ENCODE data around the gene NWD2.

The NWD2 gene

GRCh38 chr4:37243722-37244582, 591 bp upstream of the NWD2 start:
- H3K4me3 ChIP-seq (ENCODE audit: low read length) = no peak overlapping the region
- no peak for TF ChIP-seq ZNF274 (IDR thresholded peaks at IDR 0.05; ENCODE audit: low read depth, low read length)

- TF ChIP-seq ZNF274 (IDR thresholded peaks at IDR 0.05; ENCODE audit: low read depth, low read length) = no peak
- no peak overlapping the region for H3K4me3 ChIP-seq (ENCODE audit: low read length)
Measured at GRCh38 chr4:37245391-37245954, 930 bp downstream of the NWD2 start.

- TF ChIP-seq ZNF274 (IDR thresholded peaks at IDR 0.05; ENCODE audit: low read depth, low read length) = no peak
- no peak overlapping the region for H3K4me3 ChIP-seq (ENCODE audit: low read length)
Measured at GRCh38 chr4:37246891-37247290, 2.3 kb downstream of the NWD2 start.

GRCh38 chr4:37258221-37258620, 13.7 kb downstream of the NWD2 start:
- TF ChIP-seq ZNF274 (IDR thresholded peaks at IDR 0.05; ENCODE audit: low read depth, low read length) = no peak
- H3K4me3 ChIP-seq (ENCODE audit: low read length) = no peak overlapping the region

GRCh38 chr4:37268319-37268718, 23.8 kb downstream of the NWD2 start:
- no peak for TF ChIP-seq ZNF274 (IDR thresholded peaks at IDR 0.05; ENCODE audit: low read depth, low read length)
- no peak overlapping the region for H3K4me3 ChIP-seq (ENCODE audit: low read length)

GRCh38 chr4:37279121-37279520, 34.6 kb downstream of the NWD2 start:
- no peak overlapping the region for H3K4me3 ChIP-seq (ENCODE audit: low read length)
- no peak for TF ChIP-seq ZNF274 (IDR thresholded peaks at IDR 0.05; ENCODE audit: low read depth, low read length)

- H3K4me3 ChIP-seq (ENCODE audit: low read length) = no peak overlapping the region
- no peak for TF ChIP-seq ZNF274 (IDR thresholded peaks at IDR 0.05; ENCODE audit: low read depth, low read length)
Measured at GRCh38 chr4:37279894-37280592, 35.5 kb downstream of the NWD2 start.

GRCh38 chr4:37299468-37299867, 54.9 kb downstream of the NWD2 start:
- H3K4me3 ChIP-seq (ENCODE audit: low read length) = no peak overlapping the region
- TF ChIP-seq ZNF274 (IDR thresholded peaks at IDR 0.05; ENCODE audit: low read depth, low read length) = no peak

GRCh38 chr4:37304612-37305011, 60.1 kb downstream of the NWD2 start:
- H3K4me3 ChIP-seq (ENCODE audit: low read length) = no peak overlapping the region
- no peak for TF ChIP-seq ZNF274 (IDR thresholded peaks at IDR 0.05; ENCODE audit: low read depth, low read length)

GRCh38 chr4:37305984-37306383, 61.4 kb downstream of the NWD2 start:
- no peak overlapping the region for H3K4me3 ChIP-seq (ENCODE audit: low read length)
- TF ChIP-seq ZNF274 (IDR thresholded peaks at IDR 0.05; ENCODE audit: low read depth, low read length) = no peak

GRCh38 chr4:37317104-37317643, 72.6 kb downstream of the NWD2 start:
- H3K4me3 ChIP-seq (ENCODE audit: low read length) = no peak overlapping the region
- no peak for TF ChIP-seq ZNF274 (IDR thresholded peaks at IDR 0.05; ENCODE audit: low read depth, low read length)

GRCh38 chr4:37320513-37321235, 76.1 kb downstream of the NWD2 start:
- no peak for TF ChIP-seq ZNF274 (IDR thresholded peaks at IDR 0.05; ENCODE audit: low read depth, low read length)
- H3K4me3 ChIP-seq (ENCODE audit: low read length) = no peak overlapping the region

GRCh38 chr4:37322122-37322521, 77.6 kb downstream of the NWD2 start:
- H3K4me3 ChIP-seq (ENCODE audit: low read length) = no peak overlapping the region
- no peak for TF ChIP-seq ZNF274 (IDR thresholded peaks at IDR 0.05; ENCODE audit: low read depth, low read length)

- TF ChIP-seq ZNF274 (IDR thresholded peaks at IDR 0.05; ENCODE audit: low read depth, low read length) = no peak
- no peak overlapping the region for H3K4me3 ChIP-seq (ENCODE audit: low read length)
Measured at GRCh38 chr4:37324546-37324945, 80.0 kb downstream of the NWD2 start.
